ENCODE measurements around the gene PALD1. TPM values are rescaled to one million over a fixed set of nuclear protein-coding genes. Genes with fewer than 3 reads are reported as not detected.

PALD1 gene
- total and polyA plus RNA-seq, 4 experiments from 2014 or later, result not detected

- H3K36me3 Mint-ChIP-seq, result no peaks in the 10 kb centered on the region
- H3K9me3 Mint-ChIP-seq, result no peaks in the 10 kb centered on the region
- H3K4me1 Mint-ChIP-seq, result peaks cover 0 to 5% (median 3%) of the 10 kb centered on the region in 4 donors
- H3K27ac Mint-ChIP-seq, result peak overlapping the region in 1 of 7 donors; percentile 46
- Histone ChIP-seq H3K4me1 (ENCODE audit: insufficient read depth, low read length) (no peaks in the 10 kb centered on the region), H3K9me3 (ENCODE audit: control insufficient read depth in 1 of 2, low read length in 2 of 2) (no peaks in the 10 kb centered on the region), H3K36me3 (ENCODE audit: insufficient read depth, low read length) (no peaks in the 10 kb centered on the region), H3K27ac (ENCODE audit: low read depth, low read length) (no peak overlapping the region), H3K4me3 (ENCODE audit: low read length in 2 of 2) (no peak overlapping the region), H3K27me3 (ENCODE audit: insufficient read depth, low read length) (no peaks in the 10 kb centered on the region)
- no peak overlapping the region for H3K4me3 Mint-ChIP-seq
- POLR2A ChIA-PET (ENCODE audit: partially characterized antibody), result interaction anchor here (1.1 kb wide), 1 partner anchor 9 kb away, joined by 3 read pairs; no protein-coding TSS in a partner anchor
- no peaks in the 10 kb centered on the region for H3K27me3 Mint-ChIP-seq
- intact Hi-C loops (cut with micrococcal nuclease), result no loop called here
- CTCF ChIA-PET (ENCODE audit: partially characterized antibody), result interaction anchor here (0.9 kb wide), 1 partner anchor 191 kb away, joined by 4 read pairs; no protein-coding TSS in a partner anchor
- no peak for DNase-seq
These were observed 89.0 kb downstream of the PALD1 start for GRCh38 chr10:70567603-70568002.

DNA sequence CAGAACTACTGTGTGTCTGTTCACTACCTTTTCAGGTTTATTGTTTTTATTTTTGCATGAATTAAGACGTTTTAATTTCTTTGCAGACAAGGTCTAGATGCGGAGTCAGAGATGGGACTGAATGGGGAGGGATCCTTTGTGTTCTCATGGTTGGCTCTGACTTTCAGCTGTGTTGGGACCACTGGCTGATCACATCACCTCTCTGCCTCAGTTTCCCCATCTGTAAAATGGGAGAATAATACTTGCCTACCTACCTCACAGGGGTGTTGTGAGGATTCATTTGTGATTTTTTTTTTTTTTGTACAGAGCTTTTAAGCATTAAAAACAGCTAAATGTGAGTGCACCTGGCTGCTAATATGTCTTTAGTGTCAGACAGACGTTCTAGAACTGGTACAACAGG lies 89.5 kb downstream of the PALD1 start:
- no peak overlapping the region for H3K4me3 ChIP-seq (ENCODE audit: low read length in 2 of 2)
- no peak overlapping the region for H3K4me3 Mint-ChIP-seq
- H3K9me3 ChIP-seq (ENCODE audit: control insufficient read depth in 1 of 2, low read length in 2 of 2), result no peaks in the 10 kb centered on the region
- H3K36me3 Mint-ChIP-seq, result no peaks in the 10 kb centered on the region
- intact Hi-C loops (cut with micrococcal nuclease), result no loop called here
- H3K4me1 ChIP-seq (ENCODE audit: insufficient read depth, low read length), result no peaks in the 10 kb centered on the region
- H3K27ac ChIP-seq (ENCODE audit: low read depth, low read length), result no peak overlapping the region
- no peak for DNase-seq
- no peaks in the 10 kb centered on the region for H3K27me3 ChIP-seq (ENCODE audit: insufficient read depth, low read length)
- CTCF ChIA-PET (ENCODE audit: partially characterized antibody), result no interaction called here
- peaks cover 0 to 6% (median 3%) of the 10 kb centered on the region in 4 donors for H3K4me1 Mint-ChIP-seq
- no peaks in the 10 kb centered on the region for H3K9me3 Mint-ChIP-seq
- no peaks in the 10 kb centered on the region for H3K36me3 ChIP-seq (ENCODE audit: insufficient read depth, low read length)
- POLR2A ChIA-PET (ENCODE audit: partially characterized antibody), result interaction anchor here (1.1 kb wide), 1 partner anchor 8 kb away, joined by 3 read pairs; no protein-coding TSS in a partner anchor
- H3K27ac Mint-ChIP-seq, result no peak overlapping the region
- H3K27me3 Mint-ChIP-seq, result no peaks in the 10 kb centered on the region

GRCh38 chr10:70568781-70569495 lies 90.4 kb downstream of the PALD1 start:
- CTCF ChIA-PET (ENCODE audit: partially characterized antibody), result interaction anchor here (1.2 kb wide), 1 partner anchor 19 kb away, joined by 4 read pairs; no protein-coding TSS in a partner anchor
- Histone ChIP-seq H3K36me3 (ENCODE audit: insufficient read depth, low read length) (no peaks in the 10 kb centered on the region), H3K27me3 (ENCODE audit: insufficient read depth, low read length) (no peaks in the 10 kb centered on the region), H3K9me3 (ENCODE audit: control insufficient read depth in 1 of 2, low read length in 2 of 2) (no peaks in the 10 kb centered on the region), H3K4me3 (ENCODE audit: low read length in 2 of 2) (no peak overlapping the region), H3K27ac (ENCODE audit: low read depth, low read length) (no peak overlapping the region), H3K4me1 (ENCODE audit: insufficient read depth, low read length) (no peaks in the 10 kb centered on the region)
- DNase-seq, result no peak
- Mint-ChIP-seq H3K9me3 (no peaks in the 10 kb centered on the region), H3K4me1 (peaks cover 0 to 8% (median 3%) of the 10 kb centered on the region in 4 donors), H3K27ac (peak overlapping the region in 1 of 7 donors; percentile 70), H3K4me3 (no peak overlapping the region), H3K36me3 (no peaks in the 10 kb centered on the region), H3K27me3 (no peaks in the 10 kb centered on the region)
- POLR2A ChIA-PET (ENCODE audit: partially characterized antibody), result no interaction called here
- intact Hi-C loops (cut with micrococcal nuclease), result no loop called here

DNA sequence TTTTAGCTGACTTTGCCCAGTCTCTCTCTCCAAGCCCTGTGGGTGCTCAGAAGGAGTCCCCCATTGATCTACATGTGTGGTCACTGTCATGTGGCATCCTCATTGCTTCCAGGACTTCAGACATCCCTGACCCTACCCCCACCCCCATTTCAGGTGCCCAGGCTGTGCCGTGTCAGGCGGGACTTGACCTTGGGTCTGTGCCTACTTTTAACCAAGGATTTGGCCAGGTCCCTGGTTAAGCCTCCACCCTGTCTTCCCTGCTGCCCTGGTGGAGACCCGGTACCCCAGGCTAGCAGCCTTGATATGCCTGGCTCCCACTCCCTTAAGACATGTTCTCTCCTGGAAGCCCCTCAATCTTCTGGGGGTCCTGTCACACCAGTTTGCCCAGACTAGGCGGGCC lies 92.7 kb downstream of the PALD1 start:
- no peaks in the 10 kb centered on the region for H3K36me3 Mint-ChIP-seq
- Histone ChIP-seq H3K4me1 (ENCODE audit: insufficient read depth, low read length) (peaks cover 7% of the 10 kb centered on the region), H3K4me3 (ENCODE audit: low read length in 2 of 2) (no peak overlapping the region), H3K27ac (ENCODE audit: low read depth, low read length) (no peak overlapping the region), H3K36me3 (ENCODE audit: insufficient read depth, low read length) (no peaks in the 10 kb centered on the region), H3K27me3 (ENCODE audit: insufficient read depth, low read length) (no peaks in the 10 kb centered on the region), H3K9me3 (ENCODE audit: control insufficient read depth in 1 of 2, low read length in 2 of 2) (no peaks in the 10 kb centered on the region)
- intact Hi-C loops (cut with micrococcal nuclease), result loop anchor here (1.0 kb wide), 1 partner anchor 16 kb away; no protein-coding TSS in a partner anchor
- no peaks in the 10 kb centered on the region for H3K9me3 Mint-ChIP-seq
- H3K27ac Mint-ChIP-seq, result no peak overlapping the region
- DNase-seq, result no peak
- ChIA-PET CTCF (ENCODE audit: partially characterized antibody) (interaction anchor here (1.1 kb wide), 1 partner anchor 12 kb away, joined by 5 read pairs; no protein-coding TSS in a partner anchor), POLR2A (ENCODE audit: partially characterized antibody) (no interaction called here)
- no peaks in the 10 kb centered on the region for H3K27me3 Mint-ChIP-seq
- no peak overlapping the region for H3K4me3 Mint-ChIP-seq
- peaks cover 5 to 18% (median 9%) of the 10 kb centered on the region in 4 donors for H3K4me1 Mint-ChIP-seq

DNA sequence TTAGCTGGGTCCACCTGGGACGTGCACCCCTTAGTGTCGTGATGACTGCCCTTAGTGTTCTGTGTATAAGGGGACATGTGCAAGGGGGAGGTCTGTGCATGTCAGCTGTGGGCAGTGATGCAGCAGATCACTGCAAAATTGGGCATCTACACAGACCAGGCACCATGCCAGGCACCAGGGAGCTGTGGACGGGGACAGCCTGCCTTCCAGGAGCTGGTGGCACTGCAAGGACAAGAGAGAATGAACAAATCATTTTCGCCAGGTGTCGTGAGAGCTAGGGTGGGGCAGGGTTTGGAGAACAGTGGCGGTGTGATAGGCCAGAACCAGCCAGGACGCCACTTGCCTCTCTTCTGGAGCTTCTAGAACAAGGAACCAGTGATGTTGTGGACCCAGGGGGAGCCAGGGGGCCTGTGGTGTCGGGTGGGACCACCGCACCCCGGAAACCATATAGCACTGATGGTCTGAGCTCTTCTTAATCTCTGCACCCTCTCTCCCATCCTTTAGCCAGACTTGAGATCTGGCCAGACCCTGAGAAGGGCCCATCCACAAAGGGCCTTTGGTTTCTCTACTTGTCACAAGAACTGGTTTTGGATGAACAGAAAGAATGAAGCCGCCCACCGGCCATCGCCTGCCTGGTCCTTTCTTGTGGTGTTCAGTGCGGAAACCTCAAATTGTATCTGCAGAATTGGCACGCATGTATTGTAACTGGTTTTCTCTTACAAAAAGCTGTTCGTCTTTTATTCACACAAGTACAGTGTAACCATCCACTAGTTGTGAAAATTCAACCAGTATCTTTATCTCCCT lies 93.3 kb downstream of the PALD1 start:
- intact Hi-C loops (cut with micrococcal nuclease), result loop anchor here (1.0 kb wide), 1 partner anchor 15 kb away; no protein-coding TSS in a partner anchor

GRCh38 chr10:70573599-70574506 lies 95.3 kb downstream of the PALD1 start:
- Mint-ChIP-seq H3K4me1 (peaks cover 24 to 44% (median 35%) of the 10 kb centered on the region in 4 donors), H3K9me3 (no peaks in the 10 kb centered on the region), H3K27me3 (no peaks in the 10 kb centered on the region), H3K36me3 (no peaks in the 10 kb centered on the region), H3K27ac (peak overlapping the region in 6 of 7 donors; percentile 3 to 37 (median 20)), H3K4me3 (peak overlapping the region in 1 of 8 donors; percentile 39)
- CTCF ChIA-PET (ENCODE audit: partially characterized antibody), result interaction anchor here (1.3 kb wide), 1 partner anchor 15 kb away, joined by 3 read pairs; no protein-coding TSS in a partner anchor
- H3K4me1 ChIP-seq (ENCODE audit: insufficient read depth, low read length), result peaks cover 34% of the 10 kb centered on the region
- POLR2A ChIA-PET (ENCODE audit: partially characterized antibody), result no interaction called here
- H3K9me3 ChIP-seq (ENCODE audit: control insufficient read depth in 1 of 2, low read length in 2 of 2), result no peaks in the 10 kb centered on the region
- DNase-seq, result no peak
- no peaks in the 10 kb centered on the region for H3K27me3 ChIP-seq (ENCODE audit: insufficient read depth, low read length)
- no peak overlapping the region for H3K4me3 ChIP-seq (ENCODE audit: low read length in 2 of 2)
- no peaks in the 10 kb centered on the region for H3K36me3 ChIP-seq (ENCODE audit: insufficient read depth, low read length)
- H3K27ac ChIP-seq (ENCODE audit: low read depth, low read length), result no peak overlapping the region
- intact Hi-C loops (cut with micrococcal nuclease), result no loop called here

More for the DNA sequence above, 93.3 kb downstream of the PALD1 start:
- no peaks in the 10 kb centered on the region for H3K9me3 ChIP-seq (ENCODE audit: control insufficient read depth in 1 of 2, low read length in 2 of 2)
- no peak overlapping the region for H3K4me3 ChIP-seq (ENCODE audit: low read length in 2 of 2)
- no peak for DNase-seq
- Mint-ChIP-seq H3K27ac (peak overlapping the region in 2 of 7 donors; percentile 23 to 73), H3K4me3 (no peak overlapping the region), H3K36me3 (no peaks in the 10 kb centered on the region), H3K27me3 (no peaks in the 10 kb centered on the region), H3K9me3 (no peaks in the 10 kb centered on the region), H3K4me1 (peaks cover 10 to 24% (median 15%) of the 10 kb centered on the region in 4 donors)
- CTCF ChIA-PET (ENCODE audit: partially characterized antibody), result no interaction called here
- no peaks in the 10 kb centered on the region for H3K36me3 ChIP-seq (ENCODE audit: insufficient read depth, low read length)
- POLR2A ChIA-PET (ENCODE audit: partially characterized antibody), result no interaction called here
- no peaks in the 10 kb centered on the region for H3K27me3 ChIP-seq (ENCODE audit: insufficient read depth, low read length)
- H3K27ac ChIP-seq (ENCODE audit: low read depth, low read length), result no peak overlapping the region
- H3K4me1 ChIP-seq (ENCODE audit: insufficient read depth, low read length), result peaks cover 13% of the 10 kb centered on the region
